NCI-H1417 treated with DMSO at 0.1 percent for 48 hours (cell line): ENCODE data around the gene DAGLA.

Experiments
- DNase-seq: peaks from one replicate; lab custom pipeline; 2025; lab: John Stamatoyannopoulos, UW

The DAGLA gene

GRCh38 chr11:61765550-61766253 is 85.5 kb downstream of the DAGLA start:
- no peak for DNase-seq

- DNase-seq = no peak
Measured at GRCh38 chr11:61766353-61766841, 86.2 kb downstream of the DAGLA start.

GRCh38 chr11:61768376-61769076 is 88.3 kb downstream of the DAGLA start:
- DNase-seq = no peak

GRCh38 chr11:61769169-61769920 is 89.2 kb downstream of the DAGLA start:
- no peak for DNase-seq

GRCh38 chr11:61769946-61770683 is 89.9 kb downstream of the DAGLA start:
- no peak for DNase-seq

GRCh38 chr11:61771195-61771894 is 91.2 kb downstream of the DAGLA start:
- DNase-seq = no peak

GRCh38 chr11:61771985-61772455 is 91.8 kb downstream of the DAGLA start:
- DNase-seq = no peak

GRCh38 chr11:61773356-61773755 is 93.2 kb downstream of the DAGLA start:
- DNase-seq = no peak

- DNase-seq = no peak
Measured at GRCh38 chr11:61773809-61774208, 93.6 kb downstream of the DAGLA start.

GRCh38 chr11:61774411-61774810 is 94.2 kb downstream of the DAGLA start:
- no peak for DNase-seq

GRCh38 chr11:61775106-61775505 is 94.9 kb downstream of the DAGLA start:
- no peak for DNase-seq

- DNase-seq = no peak
Measured at GRCh38 chr11:61775606-61776554, 95.7 kb downstream of the DAGLA start.

- DNase-seq = no peak
Measured at GRCh38 chr11:61776561-61777075, 96.4 kb downstream of the DAGLA start.

- no peak for DNase-seq
Measured at GRCh38 chr11:61777234-61778090, 97.3 kb downstream of the DAGLA start.

GRCh38 chr11:61778357-61778886 is 98.2 kb downstream of the DAGLA start:
- DNase-seq = no peak

GRCh38 chr11:61778920-61779650 is 98.9 kb downstream of the DAGLA start:
- no peak for DNase-seq

- DNase-seq = no peak
Measured at GRCh38 chr11:61779666-61780525, 99.7 kb downstream of the DAGLA start.
